ENCODE data around the gene SIDT2.

SIDT2 gene

DNA sequence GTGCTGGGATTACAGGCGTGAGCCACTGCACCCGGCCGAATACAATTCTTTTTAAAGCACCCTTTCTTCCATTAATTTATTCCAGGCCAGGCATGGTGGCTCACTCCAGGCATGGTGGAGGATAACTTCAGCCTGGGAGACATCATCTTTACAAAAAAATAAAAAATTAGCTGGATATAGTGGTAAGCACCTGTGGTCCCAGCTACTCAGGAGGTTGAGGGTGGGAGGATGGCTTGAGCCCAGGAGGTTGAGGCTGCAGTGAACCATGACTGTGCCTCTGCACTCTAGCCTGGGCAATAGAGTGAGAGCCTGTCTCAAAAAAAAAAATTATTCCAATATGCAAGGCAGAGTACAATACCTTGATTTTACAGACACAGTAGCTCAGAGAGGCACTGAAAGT is 32.1 kb downstream of the SIDT2 start:
- Histone ChIP-seq H3K4me1 (ENCODE audit: control insufficient read depth in 5 of 5, insufficient read depth in 5 of 5, low read length in 5 of 5) (peaks cover 0 to 4% (median 4%) of the 10 kb centered on the region in 5 donors), H3K36me3 (ENCODE audit: control insufficient read depth in 5 of 5, insufficient read depth in 5 of 5, low read length in 5 of 5) (peaks cover 0 to 37% (median 19%) of the 10 kb centered on the region in 5 donors), H3K27me3 (ENCODE audit: control insufficient read depth in 5 of 5, insufficient read depth in 4 of 5, low read length in 5 of 5) (no peaks in the 10 kb centered on the region), H3K9ac (ENCODE audit: low read length in 5 of 5) (no peak overlapping the region), H3K4me3 (ENCODE audit: low read depth in 1 of 5, low read length in 5 of 5) (no peak overlapping the region), H3K9me3 (ENCODE audit: control insufficient read depth in 5 of 5, low read length in 5 of 5) (no peaks in the 10 kb centered on the region), H3K27ac (ENCODE audit: low read depth, low read length) (no peak overlapping the region)

DNA sequence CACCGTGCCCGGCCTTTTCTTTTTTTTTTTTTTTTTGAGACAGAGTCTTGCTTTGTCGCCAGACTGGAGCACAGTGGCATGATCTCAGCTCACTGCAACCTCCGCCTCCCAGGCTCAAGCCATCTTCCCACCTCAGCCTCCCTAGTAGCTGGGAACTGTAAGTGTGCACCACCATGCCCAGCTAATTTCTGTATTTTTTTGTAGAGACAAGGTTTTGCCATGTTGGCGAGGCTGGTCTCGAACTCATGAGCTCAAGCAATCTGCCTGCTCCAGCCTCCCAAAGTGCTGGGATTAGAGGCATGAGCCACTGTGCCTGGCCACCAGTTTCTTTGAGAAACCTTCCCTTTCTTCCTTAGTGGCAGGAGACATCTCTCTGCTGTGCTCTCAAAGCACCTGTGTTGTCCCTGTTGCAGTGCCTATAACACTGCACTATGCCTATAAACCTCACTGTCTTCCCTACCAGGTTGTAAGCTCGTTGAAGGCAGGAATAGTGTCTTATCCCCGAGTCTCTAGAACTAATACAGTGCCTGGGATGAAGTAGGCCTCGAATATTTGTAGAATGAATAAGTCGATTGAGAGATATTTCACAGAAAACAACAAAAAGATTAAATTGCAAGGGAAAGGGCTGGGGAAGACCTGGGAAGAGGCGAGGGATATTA is 34.3 kb downstream of the SIDT2 start:
- no peaks in the 10 kb centered on the region for H3K27me3 ChIP-seq (ENCODE audit: control insufficient read depth in 5 of 5, insufficient read depth in 4 of 5, low read length in 5 of 5)
- H3K9me3 ChIP-seq (ENCODE audit: control insufficient read depth in 5 of 5, low read length in 5 of 5) = no peaks in the 10 kb centered on the region
- peaks cover 6 to 14% (median 14%) of the 10 kb centered on the region in 5 donors for H3K4me1 ChIP-seq (ENCODE audit: control insufficient read depth in 5 of 5, insufficient read depth in 5 of 5, low read length in 5 of 5)
- peaks cover 0 to 47% (median 28%) of the 10 kb centered on the region in 5 donors for H3K36me3 ChIP-seq (ENCODE audit: control insufficient read depth in 5 of 5, insufficient read depth in 5 of 5, low read length in 5 of 5)
- no peak overlapping the region for H3K9ac ChIP-seq (ENCODE audit: low read length in 5 of 5)
- H3K4me3 ChIP-seq (ENCODE audit: low read depth in 1 of 5, low read length in 5 of 5) = no peak overlapping the region
- no peak overlapping the region for H3K27ac ChIP-seq (ENCODE audit: low read depth, low read length)

DNA sequence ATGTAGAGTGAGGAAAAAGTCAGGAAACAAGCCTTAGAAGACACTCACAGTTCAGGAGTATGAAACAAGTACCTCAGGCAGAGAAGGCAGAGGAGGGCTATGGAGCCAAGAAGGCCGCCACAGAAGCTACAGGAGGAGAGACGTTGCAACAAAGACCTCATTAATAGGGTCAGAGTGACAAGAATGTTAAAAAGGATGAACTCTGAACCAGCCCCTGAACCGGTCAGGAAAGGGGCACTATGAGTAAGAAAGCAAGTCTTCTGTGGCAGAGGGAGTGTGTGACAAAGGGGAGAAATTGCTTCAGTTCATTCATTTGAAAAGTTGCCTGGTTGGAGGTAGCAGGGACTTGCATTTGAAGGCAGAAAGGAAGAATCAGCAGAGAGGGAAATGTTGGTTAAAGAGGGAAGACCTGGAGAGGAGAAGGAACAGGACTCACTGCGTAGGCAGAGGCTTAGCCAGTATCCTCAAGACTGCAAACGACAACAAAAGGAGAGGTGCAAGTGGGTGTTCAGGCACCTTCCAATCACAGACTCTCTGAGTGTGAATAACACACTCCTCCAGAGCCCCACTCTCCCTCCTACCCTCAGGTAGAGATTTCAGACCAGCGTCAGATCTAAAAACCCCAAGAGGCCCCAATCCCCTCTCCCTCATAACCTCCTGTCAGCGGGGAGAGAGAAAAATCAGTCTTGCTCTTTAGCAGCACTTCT is 36.0 kb downstream of the SIDT2 start:
- peaks cover 0 to 60% (median 41%) of the 10 kb centered on the region in 5 donors for H3K36me3 ChIP-seq (ENCODE audit: control insufficient read depth in 5 of 5, insufficient read depth in 5 of 5, low read length in 5 of 5)
- no peak overlapping the region for H3K4me3 ChIP-seq (ENCODE audit: low read depth in 1 of 5, low read length in 5 of 5)
- H3K4me1 ChIP-seq (ENCODE audit: control insufficient read depth in 5 of 5, insufficient read depth in 5 of 5, low read length in 5 of 5) = peaks cover 9 to 32% (median 31%) of the 10 kb centered on the region in 5 donors
- H3K27ac ChIP-seq (ENCODE audit: low read depth, low read length) = no peak overlapping the region
- no peaks in the 10 kb centered on the region for H3K27me3 ChIP-seq (ENCODE audit: control insufficient read depth in 5 of 5, insufficient read depth in 4 of 5, low read length in 5 of 5)
- no peaks in the 10 kb centered on the region for H3K9me3 ChIP-seq (ENCODE audit: control insufficient read depth in 5 of 5, low read length in 5 of 5)
- H3K9ac ChIP-seq (ENCODE audit: low read length in 5 of 5) = no peak overlapping the region

DNA sequence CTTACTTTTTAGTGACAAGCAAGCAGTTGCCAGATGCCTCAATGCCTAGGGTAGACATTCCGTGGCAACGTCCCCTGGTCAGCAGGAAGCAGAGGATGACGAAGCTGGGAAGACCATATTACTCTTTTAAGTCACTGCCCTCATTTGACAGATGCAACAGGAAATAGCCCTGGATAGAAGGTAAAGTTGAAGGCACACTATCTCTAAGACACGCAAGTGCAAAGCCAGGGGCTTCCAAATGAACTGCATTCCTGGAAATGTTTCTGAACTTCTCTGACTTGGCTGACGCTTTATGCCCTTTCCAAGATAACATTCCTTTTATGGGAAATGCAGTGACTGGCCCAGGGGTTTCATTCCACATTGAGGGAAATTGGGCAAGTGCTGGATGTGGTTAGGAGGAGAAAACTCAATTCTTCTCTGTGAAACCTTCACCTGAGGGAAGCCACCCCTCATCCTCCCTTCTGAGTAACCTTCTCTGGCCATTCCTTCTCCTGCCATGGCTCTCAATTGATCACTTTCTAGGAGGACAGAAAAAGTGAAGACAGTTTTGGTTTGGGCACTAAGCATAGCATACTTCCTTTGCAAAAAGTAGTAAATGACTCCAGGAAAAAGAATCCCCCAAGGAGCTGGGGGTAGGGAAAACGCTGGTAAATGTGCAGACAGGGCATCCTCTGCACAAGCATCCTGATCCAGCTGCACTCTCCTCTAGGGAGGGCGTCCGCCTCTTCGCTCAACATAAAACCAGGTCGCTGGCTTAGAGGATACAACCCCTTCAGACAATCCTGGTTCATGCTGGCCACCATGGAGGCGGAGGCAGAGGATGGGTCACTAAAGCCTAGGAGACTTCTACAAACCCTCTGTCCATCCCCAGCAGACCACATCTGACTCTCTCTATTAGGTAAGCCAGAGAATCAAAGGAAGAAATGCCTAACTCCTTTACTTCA is 38.9 kb downstream of the SIDT2 start:
- Histone ChIP-seq H3K9me3 (ENCODE audit: control insufficient read depth in 5 of 5, low read length in 5 of 5) (no peaks in the 10 kb centered on the region), H3K27me3 (ENCODE audit: control insufficient read depth in 5 of 5, insufficient read depth in 4 of 5, low read length in 5 of 5) (no peaks in the 10 kb centered on the region), H3K27ac (ENCODE audit: low read depth, low read length) (peak overlapping the region; percentile 62), H3K36me3 (ENCODE audit: control insufficient read depth in 5 of 5, insufficient read depth in 5 of 5, low read length in 5 of 5) (peaks cover 0 to 66% (median 41%) of the 10 kb centered on the region in 5 donors), H3K9ac (ENCODE audit: low read length in 5 of 5) (peak overlapping the region in 2 of 5 donors; percentile 54 to 66), H3K4me3 (ENCODE audit: low read depth in 1 of 5, low read length in 5 of 5) (peak overlapping the region in 2 of 5 donors; percentile 11 to 35), H3K4me1 (ENCODE audit: control insufficient read depth in 5 of 5, insufficient read depth in 5 of 5, low read length in 5 of 5) (peaks cover 30 to 60% (median 59%) of the 10 kb centered on the region in 5 donors)

DNA sequence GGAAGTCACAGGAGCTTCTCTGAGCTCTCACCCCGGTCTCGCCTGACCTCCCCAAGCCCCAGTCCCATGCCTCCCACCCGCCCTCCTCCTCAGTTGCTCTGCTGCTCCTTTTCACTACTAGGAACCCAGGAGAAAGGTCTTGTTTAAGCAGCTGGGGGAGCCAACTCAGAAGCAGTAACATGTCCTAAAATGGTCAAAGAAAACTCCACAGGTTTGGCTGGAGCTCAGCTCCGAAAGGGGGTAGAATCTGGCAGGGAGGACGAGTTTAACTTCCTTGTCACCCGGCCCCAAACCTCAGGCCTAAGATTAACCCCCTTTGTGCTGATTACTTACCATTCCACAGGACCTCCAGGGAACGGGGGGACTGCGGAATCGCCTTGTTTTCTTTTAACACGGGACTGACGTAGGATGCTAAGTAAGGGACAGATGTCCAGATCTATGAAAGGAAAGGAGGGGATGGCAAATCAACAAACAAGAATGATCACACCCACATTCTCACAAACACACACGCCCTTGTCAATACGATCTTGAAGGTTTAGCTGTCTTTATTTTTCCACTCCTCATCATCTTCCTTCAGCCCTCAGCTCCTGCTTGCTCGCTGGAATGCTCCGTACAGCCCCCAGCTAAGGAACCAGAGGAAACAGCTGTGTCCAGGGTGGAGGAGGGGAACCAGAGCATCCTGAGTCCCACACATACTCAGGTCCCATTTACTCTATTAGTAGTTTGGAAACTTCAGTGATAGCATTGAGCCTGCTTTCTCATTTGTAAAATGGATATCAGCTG is 39.8 kb downstream of the SIDT2 start:
- no peaks in the 10 kb centered on the region for H3K27me3 ChIP-seq (ENCODE audit: control insufficient read depth in 5 of 5, insufficient read depth in 4 of 5, low read length in 5 of 5)
- peak overlapping the region in 2 of 5 donors; percentile 41 to 66 for H3K9ac ChIP-seq (ENCODE audit: low read length in 5 of 5)
- H3K27ac ChIP-seq (ENCODE audit: low read depth, low read length) = peak overlapping the region; percentile 62
- no peaks in the 10 kb centered on the region for H3K9me3 ChIP-seq (ENCODE audit: control insufficient read depth in 5 of 5, low read length in 5 of 5)
- peak overlapping the region in 1 of 5 donors; percentile 35 for H3K4me3 ChIP-seq (ENCODE audit: low read depth in 1 of 5, low read length in 5 of 5)
- H3K36me3 ChIP-seq (ENCODE audit: control insufficient read depth in 5 of 5, insufficient read depth in 5 of 5, low read length in 5 of 5) = peaks cover 0 to 63% (median 40%) of the 10 kb centered on the region in 5 donors
- peaks cover 30 to 61% (median 59%) of the 10 kb centered on the region in 5 donors for H3K4me1 ChIP-seq (ENCODE audit: control insufficient read depth in 5 of 5, insufficient read depth in 5 of 5, low read length in 5 of 5)

DNA sequence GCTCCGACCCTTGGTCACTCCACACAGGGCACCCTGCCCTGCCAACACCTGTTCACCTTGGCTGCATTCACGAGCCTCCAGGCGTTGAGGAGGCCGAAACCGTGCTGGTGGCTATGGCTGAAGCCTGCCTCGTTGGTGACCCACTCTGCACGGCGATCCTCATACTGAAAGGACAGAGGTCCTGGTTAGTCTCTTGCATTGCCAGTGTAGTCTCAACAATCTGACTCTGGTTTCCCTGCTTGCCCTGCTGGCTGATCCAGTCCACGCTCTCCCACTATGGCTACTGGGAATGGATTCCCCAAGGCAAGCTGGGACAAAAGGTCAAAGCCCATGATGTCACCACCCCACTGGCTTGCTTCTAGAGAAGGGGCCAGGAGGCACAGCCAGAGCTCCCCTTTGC is 40.5 kb downstream of the SIDT2 start:
- Histone ChIP-seq H3K27me3 (ENCODE audit: control insufficient read depth in 5 of 5, insufficient read depth in 4 of 5, low read length in 5 of 5) (no peaks in the 10 kb centered on the region), H3K4me3 (ENCODE audit: low read depth in 1 of 5, low read length in 5 of 5) (no peak overlapping the region), H3K9ac (ENCODE audit: low read length in 5 of 5) (peak overlapping the region in 1 of 5 donors; percentile 41), H3K4me1 (ENCODE audit: control insufficient read depth in 5 of 5, insufficient read depth in 5 of 5, low read length in 5 of 5) (peaks cover 30 to 61% (median 59%) of the 10 kb centered on the region in 5 donors), H3K27ac (ENCODE audit: low read depth, low read length) (peak overlapping the region; percentile 62), H3K9me3 (ENCODE audit: control insufficient read depth in 5 of 5, low read length in 5 of 5) (no peaks in the 10 kb centered on the region), H3K36me3 (ENCODE audit: control insufficient read depth in 5 of 5, insufficient read depth in 5 of 5, low read length in 5 of 5) (peaks cover 0 to 66% (median 42%) of the 10 kb centered on the region in 5 donors)

DNA sequence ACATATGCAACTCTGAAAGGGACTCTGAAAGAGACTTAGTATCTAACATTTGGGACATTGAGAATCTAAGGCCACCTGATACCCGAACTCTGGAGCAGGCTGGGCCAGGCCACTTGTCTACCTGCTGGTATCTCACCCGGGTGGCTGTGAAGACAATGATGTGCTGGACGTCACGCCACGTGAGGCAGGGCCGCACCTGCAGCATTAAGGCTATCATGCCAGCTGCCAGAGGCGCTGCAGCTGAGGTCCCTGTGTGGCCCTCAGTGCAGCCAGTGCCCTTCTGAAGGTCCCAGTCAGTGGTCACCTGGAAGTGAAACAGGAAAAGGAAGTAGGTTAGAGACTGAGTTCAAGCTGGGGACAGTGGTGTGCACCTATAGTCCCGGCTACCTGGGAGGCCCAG is 40.9 kb downstream of the SIDT2 start:
- no peaks in the 10 kb centered on the region for H3K9me3 ChIP-seq (ENCODE audit: control insufficient read depth in 5 of 5, low read length in 5 of 5)
- peaks cover 31 to 63% (median 61%) of the 10 kb centered on the region in 5 donors for H3K4me1 ChIP-seq (ENCODE audit: control insufficient read depth in 5 of 5, insufficient read depth in 5 of 5, low read length in 5 of 5)
- peaks cover 0 to 66% (median 42%) of the 10 kb centered on the region in 5 donors for H3K36me3 ChIP-seq (ENCODE audit: control insufficient read depth in 5 of 5, insufficient read depth in 5 of 5, low read length in 5 of 5)
- H3K27me3 ChIP-seq (ENCODE audit: control insufficient read depth in 5 of 5, insufficient read depth in 4 of 5, low read length in 5 of 5) = no peaks in the 10 kb centered on the region
- no peak overlapping the region for H3K27ac ChIP-seq (ENCODE audit: low read depth, low read length)
- no peak overlapping the region for H3K9ac ChIP-seq (ENCODE audit: low read length in 5 of 5)
- no peak overlapping the region for H3K4me3 ChIP-seq (ENCODE audit: low read depth in 1 of 5, low read length in 5 of 5)

DNA sequence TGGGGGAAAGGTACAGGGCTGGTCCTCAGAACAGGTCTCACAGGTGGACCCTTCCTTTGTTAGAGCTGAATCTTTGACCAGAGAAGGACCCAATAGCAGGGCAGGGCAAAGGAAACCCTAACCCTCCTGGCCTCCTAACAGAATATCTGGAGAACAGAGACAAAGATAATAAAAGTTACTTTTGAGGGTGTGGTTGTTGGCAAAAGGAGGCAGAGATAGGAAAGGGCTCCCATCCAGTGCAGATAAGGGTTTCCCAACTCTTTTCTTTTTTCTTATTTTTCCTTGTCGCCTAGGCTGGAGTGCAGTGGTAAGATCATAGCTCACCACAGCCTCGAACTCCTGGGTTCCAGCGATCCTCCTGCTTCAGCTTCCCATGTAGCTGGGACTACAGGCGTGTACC is 41.5 kb downstream of the SIDT2 start:
- H3K27me3 ChIP-seq (ENCODE audit: control insufficient read depth in 5 of 5, insufficient read depth in 4 of 5, low read length in 5 of 5) = no peaks in the 10 kb centered on the region
- H3K36me3 ChIP-seq (ENCODE audit: control insufficient read depth in 5 of 5, insufficient read depth in 5 of 5, low read length in 5 of 5) = peaks cover 0 to 64% (median 38%) of the 10 kb centered on the region in 5 donors
- no peaks in the 10 kb centered on the region for H3K9me3 ChIP-seq (ENCODE audit: control insufficient read depth in 5 of 5, low read length in 5 of 5)
- peak overlapping the region; percentile 76 for H3K27ac ChIP-seq (ENCODE audit: low read depth, low read length)
- peak overlapping the region in 2 of 5 donors; percentile 62 to 69 for H3K9ac ChIP-seq (ENCODE audit: low read length in 5 of 5)
- H3K4me1 ChIP-seq (ENCODE audit: control insufficient read depth in 5 of 5, insufficient read depth in 5 of 5, low read length in 5 of 5) = peaks cover 32 to 67% (median 65%) of the 10 kb centered on the region in 5 donors
- H3K4me3 ChIP-seq (ENCODE audit: low read depth in 1 of 5, low read length in 5 of 5) = no peak overlapping the region

DNA sequence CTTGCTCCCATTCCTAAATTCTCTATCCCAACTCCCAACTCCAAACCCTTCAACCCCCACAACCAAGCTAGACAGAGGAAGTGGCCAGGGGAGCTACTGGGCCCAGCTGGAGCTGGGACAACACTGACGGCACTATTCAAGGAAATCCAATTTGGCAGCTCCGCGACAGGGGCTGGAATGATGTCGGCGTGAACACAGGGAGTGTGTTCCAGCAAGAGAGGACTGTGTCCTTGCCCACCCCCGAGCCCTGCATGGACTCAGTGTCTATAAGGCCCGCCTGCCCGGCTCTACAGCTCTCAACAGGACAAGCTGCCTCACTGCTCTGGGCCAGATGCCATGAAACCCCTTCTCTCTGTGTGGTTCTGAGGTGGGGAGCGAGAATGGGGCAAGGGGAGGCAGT is 42.0 kb downstream of the SIDT2 start:
- peaks cover 32 to 67% (median 65%) of the 10 kb centered on the region in 5 donors for H3K4me1 ChIP-seq (ENCODE audit: control insufficient read depth in 5 of 5, insufficient read depth in 5 of 5, low read length in 5 of 5)
- peaks cover 0 to 68% (median 43%) of the 10 kb centered on the region in 5 donors for H3K36me3 ChIP-seq (ENCODE audit: control insufficient read depth in 5 of 5, insufficient read depth in 5 of 5, low read length in 5 of 5)
- H3K9ac ChIP-seq (ENCODE audit: low read length in 5 of 5) = peak overlapping the region in 3 of 5 donors; percentile 1 to 69 (median 62)
- no peaks in the 10 kb centered on the region for H3K27me3 ChIP-seq (ENCODE audit: control insufficient read depth in 5 of 5, insufficient read depth in 4 of 5, low read length in 5 of 5)
- H3K4me3 ChIP-seq (ENCODE audit: low read depth in 1 of 5, low read length in 5 of 5) = peak overlapping the region in 1 of 5 donors; percentile 9
- no peaks in the 10 kb centered on the region for H3K9me3 ChIP-seq (ENCODE audit: control insufficient read depth in 5 of 5, low read length in 5 of 5)
- H3K27ac ChIP-seq (ENCODE audit: low read depth, low read length) = peak overlapping the region; percentile 76
